ENCODE results near the gene COL26A1. TPM values are rescaled to one million over a fixed set of nuclear protein-coding genes. Genes with fewer than 3 reads are reported as not detected.

The COL26A1 gene
- total and polyA plus RNA-seq, 2 of the 4 experiments (the other 2 are of a cell fraction): not detected

GRCh38 chr7:101401390-101402080 is 38.9 kb downstream of the COL26A1 start:
- Histone ChIP-seq H2AK9ac (replicated peaks; ENCODE audit: low read depth, low read length, poor library complexity) (no peak overlapping the region), H2BK120ac (ENCODE audit: low read depth, low read length) (no peak overlapping the region), H4K5ac (ENCODE audit: low read depth, low read length) (no peak overlapping the region), H2BK5ac (ENCODE audit: low read depth, low read length, poor library complexity, severe bottlenecking) (no peak overlapping the region), H3K9me1 (ENCODE audit: insufficient read depth, low read length) (0 out of 2 replicates have a peak, but pooled peaks cover 5% of the 10 kb centered on the region), H2BK15ac (ENCODE audit: low read depth, low read length) (no peak overlapping the region), H3K4me2 (ENCODE audit: low read depth, low read length) (no peak overlapping the region; the same call in 1 of the 2 replicates), H3K27ac (ENCODE audit: insufficient read depth, low read length) (no peak overlapping the region), H3K79me1 (ENCODE audit: low read depth in 1 of 2, low read length in 2 of 2) (no peaks in the 10 kb centered on the region), H3K4me1 (ENCODE audit: control insufficient read depth, insufficient read depth, low read length) (peaks cover 2% of the 10 kb centered on the region; the same call in 1 of the 2 replicates), H3K9me3 (ENCODE audit: control insufficient read depth, insufficient read depth, low read length) (peaks cover 3% of the 10 kb centered on the region; the same call in 1 of the 2 replicates), H3K27me3 (ENCODE audit: control insufficient read depth, insufficient read depth, low read length) (peaks cover 53% of the 10 kb centered on the region), H3K56ac (ENCODE audit: extremely low read depth, insufficient read depth, low read length) (no peak overlapping the region), H3K23ac (ENCODE audit: low read depth, low read length) (no peak overlapping the region), H4K20me1 (ENCODE audit: insufficient read depth, low read length) (no peaks in the 10 kb centered on the region), H3K18ac (ENCODE audit: low read depth, low read length) (no peak overlapping the region), H2AFZ (replicated peaks; ENCODE audit: low read length, poor library complexity) (peak overlapping the region; percentile 16), H2AK5ac (ENCODE audit: low read depth, low read length) (no peak overlapping the region), H2BK20ac (ENCODE audit: low read depth, low read length) (no peak overlapping the region), H4K8ac (ENCODE audit: low read depth in 2 of 2, low read length in 2 of 2) (no peak overlapping the region), H3K36me3 (ENCODE audit: control insufficient read depth, insufficient read depth, low read length) (no peaks in the 10 kb centered on the region), H3K4ac (ENCODE audit: low read depth, low read length) (no peak overlapping the region), H3K9ac (ENCODE audit: low read depth, low read length) (no peak overlapping the region), H3K14ac (replicated peaks; ENCODE audit: low read depth, low read length) (no peak overlapping the region), H4K91ac (ENCODE audit: insufficient read depth, low read depth, low read length) (no peak overlapping the region), H3K4me3 (ENCODE audit: insufficient read depth, low read depth, low read length) (no peak overlapping the region)
- in situ Hi-C loops (cut with MboI; ENCODE audit: low sequenced_read_pairs) (no loop called here), intact Hi-C loops (cut with micrococcal nuclease) (no loop called here), dilution Hi-C loops (cut with HindIII; ENCODE audit: low sequenced_read_pairs, unreplicated experiment) (no loop called here)
- TF ChIP-seq NFE2L2 (IDR thresholded peaks at IDR 0.05; ENCODE audit: low read depth, low read length): no peak
- TF ChIP-seq MAFK (IDR thresholded peaks at IDR 0.05; ENCODE audit: low read depth, low read length): no peak
- TF ChIP-seq ELK1 (IDR thresholded peaks at IDR 0.05; ENCODE audit: borderline replicate concordance, low read depth, low read length): no peak
- ATAC-seq (ENCODE audit: low read depth) (no peak), DNase-seq (no peak)
- CTCF ChIA-PET: no interaction called here
- 0% methylated on average over 2 of the region's 7 CpGs; no CpG with 5 or more reads in 1 of the 2 experiments for WGBS, 2 experiments (ENCODE audit: extremely low coverage in 2 of 2, insufficient read length in 1 of 2)
- POLR2A ChIA-PET (ENCODE audit: unreplicated experiment): no interaction called here
- no TSS peak for BruUV-seq (replicated peaks)
